Left ventricle myocardium inferior (tissue), 1 donor: ENCODE results near the gene METTL26. TPM values are rescaled to one million over a fixed set of nuclear protein-coding genes. Genes with fewer than 3 reads are reported as not detected.
A peak's percentile ranks its signal among the peaks of the same experiment; 100 is the strongest.

Experiments used
- DNase-seq: peaks from one replicate; pipeline ENCODE4 v3.0.0-alpha.2; 2020
- H3K27ac ChIP-seq: fragments of 200-600 bp; replicated peaks from 2 replicates; pipeline ENCODE4 v1.8.0; 2021
- H3K27me3 ChIP-seq: fragments of 200-600 bp; 2 replicates; pipeline ENCODE4 v1.8.0; 2021; ENCODE audit warnings: low read depth
- H3K36me3 ChIP-seq: fragments of 200-600 bp; 2 replicates; pipeline ENCODE4 v1.8.0; 2021
- H3K4me1 ChIP-seq: fragments of 200-600 bp; 2 replicates; pipeline ENCODE4 v1.8.0; 2021
- H3K4me3 ChIP-seq: fragments of 200-600 bp; 2 replicates; pipeline ENCODE4 v1.8.0; 2021; ENCODE audit warnings: mild to moderate bottlenecking, moderate library complexity
- H3K9me3 ChIP-seq: fragments of 200-600 bp; replicated peaks from 2 replicates; pipeline ENCODE4 v1.8.0; 2021
- intact Hi-C: fragments of 100-400 bp; cut with micrococcal nuclease; formaldehyde crosslinking; loops from one replicate; pipeline ENCODE4 v1.11.0; 2022
- total RNA-seq: library from RNA; stranded (reverse); fragmentation: NEBNext Ultra II Directional; extraction: Animal tissue kit (Norgen Biotek cat#: 25700); gene quantifications from one replicate; pipeline ENCODE4 v1.2.1, GENCODE V29; 2021
- TF ChIP-seq, protein P1 (sequence below): fragments of 200-600 bp; IDR thresholded peaks from 2 replicates; pipeline ENCODE4 v1.8.0; 2021; ENCODE audit warnings: antibody characterized with exemption, mild to moderate bottlenecking, borderline replicate concordance
- donor health status: DM: no; HTN: yes; CAD: no; lungs with severe emphysema.

METTL26 gene
- total RNA-seq, 1 donor from 2014 or later: 49.2 TPM

DNA sequence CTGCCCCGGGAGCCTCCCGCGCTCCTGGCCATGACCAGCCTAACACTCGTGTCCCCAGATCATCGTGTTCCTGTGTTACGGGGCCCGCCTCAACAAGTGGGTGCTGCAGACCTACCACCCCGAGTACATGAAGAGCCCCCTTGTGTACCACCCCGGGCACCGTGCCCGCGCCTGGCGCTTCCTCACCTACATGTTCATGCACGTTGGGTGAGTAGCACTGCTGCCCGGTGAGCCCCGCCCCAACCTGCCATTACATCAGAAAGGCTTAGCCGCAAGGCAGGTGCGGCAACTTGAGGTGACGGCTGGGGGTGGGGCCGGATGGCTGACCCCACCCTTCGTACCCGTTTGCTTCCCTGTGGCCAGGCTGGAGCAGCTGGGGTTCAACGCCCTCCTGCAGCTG is 40.8 kb upstream of the METTL26 start:
- H3K27ac ChIP-seq: no peak overlapping the region
- no peaks in the 10 kb centered on the region for H3K9me3 ChIP-seq
- H3K36me3 ChIP-seq: peaks cover 31% of the 10 kb centered on the region
- H3K4me3 ChIP-seq: no peak overlapping the region
- no peak for DNase-seq
- intact Hi-C loops: no loop called here
- H3K27me3 ChIP-seq: peaks cover 19% of the 10 kb centered on the region
- TF ChIP-seq, protein P1, sequence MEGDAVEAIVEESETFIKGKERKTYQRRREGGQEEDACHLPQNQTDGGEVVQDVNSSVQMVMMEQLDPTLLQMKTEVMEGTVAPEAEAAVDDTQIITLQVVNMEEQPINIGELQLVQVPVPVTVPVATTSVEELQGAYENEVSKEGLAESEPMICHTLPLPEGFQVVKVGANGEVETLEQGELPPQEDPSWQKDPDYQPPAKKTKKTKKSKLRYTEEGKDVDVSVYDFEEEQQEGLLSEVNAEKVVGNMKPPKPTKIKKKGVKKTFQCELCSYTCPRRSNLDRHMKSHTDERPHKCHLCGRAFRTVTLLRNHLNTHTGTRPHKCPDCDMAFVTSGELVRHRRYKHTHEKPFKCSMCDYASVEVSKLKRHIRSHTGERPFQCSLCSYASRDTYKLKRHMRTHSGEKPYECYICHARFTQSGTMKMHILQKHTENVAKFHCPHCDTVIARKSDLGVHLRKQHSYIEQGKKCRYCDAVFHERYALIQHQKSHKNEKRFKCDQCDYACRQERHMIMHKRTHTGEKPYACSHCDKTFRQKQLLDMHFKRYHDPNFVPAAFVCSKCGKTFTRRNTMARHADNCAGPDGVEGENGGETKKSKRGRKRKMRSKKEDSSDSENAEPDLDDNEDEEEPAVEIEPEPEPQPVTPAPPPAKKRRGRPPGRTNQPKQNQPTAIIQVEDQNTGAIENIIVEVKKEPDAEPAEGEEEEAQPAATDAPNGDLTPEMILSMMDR: no peak
- H3K4me1 ChIP-seq: peaks cover 55% of the 10 kb centered on the region

DNA sequence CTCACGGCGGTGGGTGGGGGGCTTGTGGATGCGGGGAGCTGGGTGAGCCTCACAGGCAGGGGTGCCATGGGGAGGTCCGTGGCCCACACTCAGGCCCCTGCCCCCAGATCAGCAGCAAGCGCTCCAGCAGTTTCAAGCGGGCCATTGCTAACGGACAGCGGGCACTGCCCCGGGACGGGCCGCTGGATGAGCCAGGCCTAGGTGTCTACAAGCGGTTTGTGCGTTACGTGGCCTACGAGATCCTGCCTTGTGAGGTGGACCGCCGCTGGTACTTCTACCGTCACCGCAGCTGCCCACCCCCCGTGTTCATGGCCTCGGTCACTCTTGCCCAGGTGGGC is 40.4 kb upstream of the METTL26 start:
- H3K36me3 ChIP-seq: peaks cover 31% of the 10 kb centered on the region
- no peak overlapping the region for H3K27ac ChIP-seq
- intact Hi-C loops: no loop called here
- TF ChIP-seq, protein P1: no peak
- H3K4me3 ChIP-seq: no peak overlapping the region
- H3K9me3 ChIP-seq: no peaks in the 10 kb centered on the region
- peaks cover 19% of the 10 kb centered on the region for H3K27me3 ChIP-seq
- peaks cover 51% of the 10 kb centered on the region for H3K4me1 ChIP-seq
- no peak for DNase-seq

DNA sequence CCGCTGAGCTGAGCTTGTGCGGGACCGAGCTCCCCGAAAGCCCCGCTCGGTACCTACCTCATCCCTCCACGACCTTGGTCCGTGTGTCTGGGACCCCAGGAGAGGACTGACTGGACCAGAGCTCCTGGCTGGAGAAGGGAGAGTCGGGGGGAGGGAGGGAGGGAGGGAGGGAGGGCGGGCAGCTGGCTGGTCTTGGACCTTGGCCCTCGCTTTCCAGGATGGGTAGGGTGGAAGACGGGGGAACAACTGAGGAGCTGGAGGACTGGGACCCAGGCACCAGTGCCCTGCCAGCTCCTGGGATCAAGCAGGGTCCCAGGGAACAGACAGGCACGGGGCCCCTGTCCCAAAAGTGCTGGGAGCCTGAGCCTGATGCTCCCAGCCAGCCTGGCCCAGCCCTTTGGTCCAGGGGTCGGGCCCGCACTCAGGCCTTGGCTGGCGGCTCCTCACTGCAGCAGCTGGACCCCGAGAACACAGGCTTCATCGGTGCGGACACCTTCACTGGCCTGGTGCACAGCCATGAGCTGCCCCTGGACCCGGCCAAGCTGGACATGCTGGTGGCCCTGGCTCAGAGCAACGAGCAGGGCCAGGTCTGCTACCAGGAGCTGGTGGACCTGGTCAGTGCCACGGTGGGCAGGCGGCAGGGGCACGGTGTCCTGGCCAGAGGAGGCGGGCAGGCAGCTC is 39.9 kb upstream of the METTL26 start:
- Histone ChIP-seq H3K27me3 (peaks cover 19% of the 10 kb centered on the region), H3K36me3 (peaks cover 33% of the 10 kb centered on the region), H3K4me1 (peaks cover 46% of the 10 kb centered on the region), H3K9me3 (no peaks in the 10 kb centered on the region), H3K27ac (peak overlapping the region; percentile 64), H3K4me3 (peak overlapping the region; percentile 61)
- DNase-seq: no peak
- intact Hi-C loops: no loop called here
- TF ChIP-seq, protein P1: no peak

DNA sequence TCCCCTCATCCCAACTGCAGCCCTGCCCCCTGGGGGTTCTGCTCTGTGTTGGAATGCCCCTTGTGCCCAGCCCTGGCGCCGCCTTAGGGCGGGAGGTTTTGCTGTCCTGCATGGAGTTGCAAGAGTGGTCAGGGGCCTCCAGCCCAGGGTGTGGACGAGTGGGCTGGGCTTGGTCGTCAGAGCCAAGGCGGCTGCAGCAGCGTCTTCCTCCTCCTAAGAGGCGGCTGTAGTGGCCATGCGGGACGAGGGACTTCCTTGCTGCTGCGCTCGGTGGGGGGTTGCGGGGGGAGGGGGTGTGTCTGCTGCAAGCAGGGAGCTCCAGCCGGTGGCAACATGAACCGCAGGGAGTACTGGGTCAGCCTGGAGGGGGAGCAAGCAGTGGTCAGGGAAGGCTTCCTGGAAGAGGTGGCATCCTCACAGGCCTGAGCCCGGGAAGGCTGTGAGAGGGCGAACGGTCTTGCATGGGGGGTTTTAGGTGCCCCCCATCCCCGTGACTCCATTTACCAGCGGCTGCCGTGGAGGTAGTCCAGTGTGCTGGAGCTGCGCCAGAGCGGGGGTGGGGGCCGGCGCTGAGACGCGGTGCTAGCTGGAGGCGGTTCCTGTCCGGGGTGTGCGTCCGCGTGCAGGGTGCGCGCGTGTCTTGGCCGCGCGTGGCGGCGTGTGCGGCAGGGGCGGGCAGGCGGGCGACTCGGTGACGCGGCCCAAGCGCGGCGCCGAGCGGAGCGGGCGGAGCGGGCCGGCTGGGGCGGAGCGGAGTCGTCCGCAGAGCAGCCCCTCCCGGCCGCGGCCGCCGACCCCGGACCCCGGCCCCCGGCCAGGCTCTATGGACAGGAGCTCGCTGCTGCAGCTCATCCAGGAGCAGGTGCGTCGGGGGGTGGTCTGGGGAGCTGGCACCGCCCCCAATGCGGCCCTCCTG is 39.1 kb upstream of the METTL26 start, which contains the start of gene RHBDL1:
RHBDL1 (plus strand) TSS at position 704 of the 916 bp plus-strand sequence; CDS start at position 824, 120 bp downstream.
- Histone ChIP-seq H3K4me3 (peak within 1 kb of the TSS; percentile 61), H3K36me3 (peaks cover 41% of the 10 kb centered on the region), H3K27me3 (peaks cover 19% of the 10 kb centered on the region), H3K27ac (peak within 1 kb of the TSS; percentile 64), H3K9me3 (no peaks in the 10 kb centered on the region), H3K4me1 (peaks cover 39% of the 10 kb centered on the region)
- no peak for DNase-seq
- TF ChIP-seq, protein P1: no peak
- intact Hi-C loops: no loop called here

DNA sequence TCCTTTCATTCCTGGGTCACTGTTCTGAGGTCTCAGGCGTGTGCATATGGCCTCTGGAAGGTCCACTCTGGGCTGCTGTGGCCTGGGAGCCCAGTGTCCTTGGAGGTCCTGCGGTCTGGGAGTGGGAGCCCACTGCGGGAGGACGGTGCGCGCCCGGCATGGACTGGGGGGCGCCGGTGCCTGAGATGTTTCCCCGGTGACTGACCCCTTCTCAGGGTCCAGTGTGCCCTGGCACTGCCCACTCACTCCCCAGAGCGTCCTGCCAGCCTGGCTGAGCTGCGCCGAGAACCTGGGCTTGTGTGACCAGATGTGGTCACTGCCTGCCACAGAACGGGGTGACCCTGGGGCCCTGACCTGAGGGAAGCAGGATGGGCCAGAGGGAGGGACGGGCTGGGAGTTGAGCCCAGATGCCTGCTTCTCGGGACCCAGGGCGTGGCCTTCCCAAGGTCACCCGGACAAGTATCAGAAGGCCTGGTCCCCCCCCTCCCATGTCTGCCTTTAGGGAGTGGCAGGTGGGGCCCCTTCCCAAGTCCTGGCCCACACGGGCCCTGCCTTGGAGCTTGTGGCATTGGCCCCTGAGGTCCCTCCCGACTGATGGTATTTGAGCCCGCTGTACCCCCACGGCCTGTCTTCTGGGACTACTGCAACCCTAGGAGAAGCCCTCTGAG is 38.2 kb upstream of the METTL26 start:
- peaks cover 35% of the 10 kb centered on the region for H3K4me1 ChIP-seq
- TF ChIP-seq, protein P1: no peak
- peaks cover 50% of the 10 kb centered on the region for H3K36me3 ChIP-seq
- peak overlapping the region; percentile 61 for H3K4me3 ChIP-seq
- no peak for DNase-seq
- intact Hi-C loops: no loop called here
- peaks cover 19% of the 10 kb centered on the region for H3K27me3 ChIP-seq
- no peaks in the 10 kb centered on the region for H3K9me3 ChIP-seq
- peak overlapping the region; percentile 64 for H3K27ac ChIP-seq
